ENCODE measurements around the gene KIF3C. TPM values are rescaled to one million over a fixed set of nuclear protein-coding genes. Genes with fewer than 3 reads are reported as not detected.

KIF3C gene
- total and polyA plus RNA-seq, 2 of the 4 experiments (the other 2 are of a cell fraction), result 8.3 to 15.4 TPM

DNA sequence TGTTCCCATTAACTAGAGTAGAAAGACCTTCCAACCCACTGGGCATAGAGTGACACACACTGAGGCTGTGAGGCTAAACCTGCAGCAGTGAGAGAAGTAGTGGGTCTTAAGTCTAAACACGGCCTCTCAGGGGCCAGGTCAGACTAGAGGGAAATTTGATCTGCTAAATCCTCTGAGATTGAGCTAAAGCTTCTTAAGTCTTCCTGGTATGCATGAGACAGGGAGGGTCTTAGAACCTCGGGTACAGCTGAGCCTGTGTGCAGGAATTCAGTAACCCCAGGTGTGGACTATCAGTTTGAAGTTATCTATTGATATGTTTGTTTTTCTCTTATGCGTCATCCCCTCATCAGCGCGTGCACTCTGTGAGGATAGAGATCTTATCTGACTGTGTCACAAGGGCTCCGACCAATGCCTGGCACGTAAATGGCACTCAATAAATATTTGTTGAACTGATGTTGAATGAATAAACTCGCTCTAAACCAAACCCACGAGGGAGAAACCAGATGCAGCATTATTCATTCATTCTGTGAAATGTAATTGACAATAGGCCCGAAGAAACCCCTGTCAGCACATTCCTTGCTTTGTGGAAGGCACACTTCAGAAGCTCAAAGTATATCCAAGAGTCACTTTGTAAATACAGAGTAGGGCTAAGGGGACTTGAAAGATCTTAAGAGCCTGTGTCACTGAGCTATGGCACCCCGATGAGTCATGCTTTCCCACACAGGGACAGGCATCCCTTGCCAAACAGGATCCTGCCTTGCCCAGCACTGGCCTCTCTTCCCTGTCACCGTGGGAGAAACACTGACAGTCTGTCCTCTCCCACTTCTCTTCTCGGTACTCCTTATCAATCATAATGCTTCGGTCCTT, 29.9 kb upstream of the KIF3C start:
- H2BK20ac ChIP-seq (ENCODE audit: low read depth, low read length), result peak overlapping the region; percentile 67; the same call in 1 of the 2 replicates
- peak overlapping the region; percentile 8 for H2BK5ac ChIP-seq (ENCODE audit: low read depth, low read length, poor library complexity, severe bottlenecking)
- ChIA-PET CTCF (interaction anchor here (0.7 to 1.1 kb wide), 2 partner anchors 12 to 37 kb away, joined by 3 read pairs; no protein-coding TSS in a partner anchor), POLR2A (ENCODE audit: unreplicated experiment) (no interaction called here)
- no peaks in the 10 kb centered on the region for H3K9me3 ChIP-seq (ENCODE audit: control insufficient read depth, insufficient read depth, low read length)
- ATAC-seq (ENCODE audit: low read depth) (peak; percentile 74), DNase-seq (peak; percentile 81)
- peaks cover 5% of the 10 kb centered on the region for H4K20me1 ChIP-seq (ENCODE audit: insufficient read depth, low read length)
- dilution Hi-C loops (cut with HindIII; ENCODE audit: low sequenced_read_pairs, unreplicated experiment) (no loop called here), in situ Hi-C loops (cut with MboI; ENCODE audit: low sequenced_read_pairs) (no loop called here), intact Hi-C loops (cut with micrococcal nuclease) (no loop called here)
- H2BK15ac ChIP-seq (ENCODE audit: low read depth, low read length), result peak overlapping the region; percentile 30; the same call in 1 of the 3 replicates
- H4K91ac ChIP-seq (ENCODE audit: insufficient read depth, low read depth, low read length), result peak overlapping the region; percentile 34
- 26% methylated on average over 3 of the region's 14 CpGs; no CpG with 5 or more reads in 1 of the 2 experiments for WGBS, 2 experiments (ENCODE audit: extremely low coverage in 2 of 2, insufficient read length in 1 of 2)
- no peaks in the 10 kb centered on the region for H3K27me3 ChIP-seq (ENCODE audit: control insufficient read depth, insufficient read depth, low read length)
- BruUV-seq (replicated peaks), result no TSS peak
- peak overlapping the region; percentile 19 for H4K5ac ChIP-seq (ENCODE audit: low read depth, low read length)
- H3K4me2 ChIP-seq (ENCODE audit: low read depth, low read length), result peak overlapping the region; percentile 5
- peak overlapping the region; percentile 66 for H2AFZ ChIP-seq (replicated peaks; ENCODE audit: low read length, poor library complexity)
- no peak overlapping the region for H2AK9ac ChIP-seq (replicated peaks; ENCODE audit: low read depth, low read length, poor library complexity)
- H3K9me1 ChIP-seq (ENCODE audit: insufficient read depth, low read length), result peaks cover 15% of the 10 kb centered on the region
- peak overlapping the region; percentile 50; the same call in 1 of the 2 replicates for H3K14ac ChIP-seq (replicated peaks; ENCODE audit: low read depth, low read length)
- peak overlapping the region; percentile 24 for H3K4ac ChIP-seq (ENCODE audit: low read depth, low read length)
- H3K56ac ChIP-seq (ENCODE audit: extremely low read depth, insufficient read depth, low read length), result no peak overlapping the region; the same call in 1 of the 2 replicates
- no peak overlapping the region for H3K9ac ChIP-seq (ENCODE audit: low read depth, low read length)
- no peaks in the 10 kb centered on the region for H3K36me3 ChIP-seq (ENCODE audit: control insufficient read depth, insufficient read depth, low read length)
- H2BK120ac ChIP-seq (ENCODE audit: low read depth, low read length), result peak overlapping the region; percentile 56
- no peaks in the 10 kb centered on the region; a peak in 1 of 4 replicates for H3K79me1 ChIP-seq (ENCODE audit: low read depth in 1 of 2, low read length in 2 of 2)
- peak overlapping the region; percentile 57 for H3K18ac ChIP-seq (ENCODE audit: low read depth, low read length)
- H3K27ac ChIP-seq (ENCODE audit: insufficient read depth, low read length), result peak overlapping the region; percentile 28; the same call in 1 of the 2 replicates
- peak overlapping the region in 1 of 2 experiments; percentile 17; a peak in 1 of 4 replicates for H4K8ac ChIP-seq (ENCODE audit: low read depth in 2 of 2, low read length in 2 of 2)
- peak overlapping the region; percentile 13 for H2AK5ac ChIP-seq (ENCODE audit: low read depth, low read length)
- no peak overlapping the region for H3K4me3 ChIP-seq (ENCODE audit: insufficient read depth, low read depth, low read length)
- H3K23ac ChIP-seq (ENCODE audit: low read depth, low read length), result peak overlapping the region; percentile 61
- H3K4me1 ChIP-seq (ENCODE audit: control insufficient read depth, insufficient read depth, low read length), result peaks cover 16% of the 10 kb centered on the region
- no peak for TF ChIP-seq ELK1 (IDR thresholded peaks at IDR 0.05; ENCODE audit: borderline replicate concordance, low read depth, low read length)
- TF ChIP-seq MAFK (IDR thresholded peaks at IDR 0.05; ENCODE audit: low read depth, low read length), result peak; percentile 88
- TF ChIP-seq CHD1 (IDR thresholded peaks at IDR 0.05; ENCODE audit: low read depth, low read length), result no peak
- TF ChIP-seq RAD21 (IDR thresholded peaks at IDR 0.05; ENCODE audit: low read length), result no peak
- no peak for TF ChIP-seq MAZ (IDR thresholded peaks at IDR 0.05; ENCODE audit: borderline replicate concordance, low read depth, low read length)
- TF ChIP-seq BHLHE40 (IDR thresholded peaks at IDR 0.05; ENCODE audit: low read depth, low read length), result peak; percentile 90
- TF ChIP-seq SMC3 (IDR thresholded peaks at IDR 0.05; ENCODE audit: low read depth, low read length), result no peak
- no peak for TF ChIP-seq RFX5 (IDR thresholded peaks at IDR 0.05; ENCODE audit: low read depth, low read length)
- TF ChIP-seq POLR2A (IDR thresholded peaks at IDR 0.05; ENCODE audit: low read depth, low read length), result no peak
- TF ChIP-seq, protein P1, sequence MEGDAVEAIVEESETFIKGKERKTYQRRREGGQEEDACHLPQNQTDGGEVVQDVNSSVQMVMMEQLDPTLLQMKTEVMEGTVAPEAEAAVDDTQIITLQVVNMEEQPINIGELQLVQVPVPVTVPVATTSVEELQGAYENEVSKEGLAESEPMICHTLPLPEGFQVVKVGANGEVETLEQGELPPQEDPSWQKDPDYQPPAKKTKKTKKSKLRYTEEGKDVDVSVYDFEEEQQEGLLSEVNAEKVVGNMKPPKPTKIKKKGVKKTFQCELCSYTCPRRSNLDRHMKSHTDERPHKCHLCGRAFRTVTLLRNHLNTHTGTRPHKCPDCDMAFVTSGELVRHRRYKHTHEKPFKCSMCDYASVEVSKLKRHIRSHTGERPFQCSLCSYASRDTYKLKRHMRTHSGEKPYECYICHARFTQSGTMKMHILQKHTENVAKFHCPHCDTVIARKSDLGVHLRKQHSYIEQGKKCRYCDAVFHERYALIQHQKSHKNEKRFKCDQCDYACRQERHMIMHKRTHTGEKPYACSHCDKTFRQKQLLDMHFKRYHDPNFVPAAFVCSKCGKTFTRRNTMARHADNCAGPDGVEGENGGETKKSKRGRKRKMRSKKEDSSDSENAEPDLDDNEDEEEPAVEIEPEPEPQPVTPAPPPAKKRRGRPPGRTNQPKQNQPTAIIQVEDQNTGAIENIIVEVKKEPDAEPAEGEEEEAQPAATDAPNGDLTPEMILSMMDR (conservative IDR thresholded peaks at IDR 0.05; ENCODE audit: low read depth, low read length), result no peak
- no peak for TF ChIP-seq NFE2L2 (IDR thresholded peaks at IDR 0.05; ENCODE audit: low read depth, low read length)
- peak; percentile 57 for TF ChIP-seq FOS (IDR thresholded peaks at IDR 0.05; ENCODE audit: low read depth, low read length)
- no peak for TF ChIP-seq RCOR1 (IDR thresholded peaks at IDR 0.05; ENCODE audit: insufficient replicate concordance, low read length)
- TF ChIP-seq, protein P2, sequence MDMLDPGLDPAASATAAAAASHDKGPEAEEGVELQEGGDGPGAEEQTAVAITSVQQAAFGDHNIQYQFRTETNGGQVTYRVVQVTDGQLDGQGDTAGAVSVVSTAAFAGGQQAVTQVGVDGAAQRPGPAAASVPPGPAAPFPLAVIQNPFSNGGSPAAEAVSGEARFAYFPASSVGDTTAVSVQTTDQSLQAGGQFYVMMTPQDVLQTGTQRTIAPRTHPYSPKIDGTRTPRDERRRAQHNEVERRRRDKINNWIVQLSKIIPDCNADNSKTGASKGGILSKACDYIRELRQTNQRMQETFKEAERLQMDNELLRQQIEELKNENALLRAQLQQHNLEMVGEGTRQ (IDR thresholded peaks at IDR 0.05; ENCODE audit: low read depth, low read length), result no peak

Data from IMR-90 (cell line).